Kasumi-1 (cell line): ENCODE results near the gene PGRMC2.

Experiments used
- DNase-seq, 2 experiments: peaks; one replicate each; lab custom pipeline; 2025; lab: John Stamatoyannopoulos, UW

The PGRMC2 gene

DNA sequence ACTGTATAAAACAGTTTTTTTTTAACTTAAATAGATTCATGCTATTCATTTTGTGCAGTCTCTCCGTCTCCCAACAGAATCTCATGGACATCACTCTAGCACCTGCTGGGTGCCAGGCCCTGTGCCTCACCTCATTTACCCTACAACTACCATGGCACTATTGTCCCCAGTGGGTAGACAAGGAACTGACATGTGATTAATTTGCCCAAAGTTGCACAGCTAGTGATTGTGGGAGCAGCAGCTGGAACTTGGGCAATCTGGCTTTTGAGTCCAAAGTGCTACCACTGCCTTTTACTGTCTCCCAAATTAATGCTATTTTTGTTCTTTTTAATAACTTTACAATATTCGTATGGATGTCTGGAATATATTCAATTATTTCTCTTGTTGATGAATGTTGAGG lies 11.2 kb upstream of the PGRMC2 start:
- DNase-seq: peak in 1 of 2 experiments; percentile 14

GRCh38 chr4:128298146-128298758 lies 10.6 kb upstream of the PGRMC2 start:
- no peak for DNase-seq

- DNase-seq: no peak
Measured at GRCh38 chr4:128295255-128295654, 7.6 kb upstream of the PGRMC2 start.

- DNase-seq: no peak
Measured at GRCh38 chr4:128294464-128294863, 6.9 kb upstream of the PGRMC2 start.

DNA sequence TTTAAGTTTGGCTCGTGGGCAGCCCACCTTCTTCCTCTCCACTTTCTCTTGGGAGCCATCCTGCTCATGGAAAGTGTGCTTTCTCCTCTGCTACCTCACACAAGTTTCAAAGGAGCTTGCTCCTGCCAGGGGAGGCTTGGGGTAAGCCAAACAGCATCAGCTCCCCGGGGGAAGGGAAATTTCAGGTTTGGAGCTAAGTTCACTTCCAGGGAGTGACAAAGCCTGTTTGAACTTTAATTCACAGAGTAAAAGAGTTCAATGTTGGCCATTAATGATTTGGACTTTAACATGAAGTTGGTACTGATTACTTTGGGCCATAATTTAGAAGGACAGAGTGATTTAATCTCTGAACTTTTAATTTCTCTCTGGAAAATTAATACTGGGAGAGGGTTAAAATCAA lies 4.7 kb upstream of the PGRMC2 start:
- DNase-seq: no peak

- no peak for DNase-seq
Measured at GRCh38 chr4:128291096-128291495, 3.5 kb upstream of the PGRMC2 start.

GRCh38 chr4:128290526-128290925 lies 2.9 kb upstream of the PGRMC2 start:
- no peak for DNase-seq

- DNase-seq: no peak
Measured at GRCh38 chr4:128289523-128290158, 2.0 kb upstream of the PGRMC2 start.

- peak; percentile 39 to 56 for DNase-seq
Measured at GRCh38 chr4:128288689-128289106, 1.1 kb upstream of the PGRMC2 start.

GRCh38 chr4:128287871-128288688 lies 467 bp upstream of the PGRMC2 start:
- peak; percentile 98 to 100 for DNase-seq

DNA sequence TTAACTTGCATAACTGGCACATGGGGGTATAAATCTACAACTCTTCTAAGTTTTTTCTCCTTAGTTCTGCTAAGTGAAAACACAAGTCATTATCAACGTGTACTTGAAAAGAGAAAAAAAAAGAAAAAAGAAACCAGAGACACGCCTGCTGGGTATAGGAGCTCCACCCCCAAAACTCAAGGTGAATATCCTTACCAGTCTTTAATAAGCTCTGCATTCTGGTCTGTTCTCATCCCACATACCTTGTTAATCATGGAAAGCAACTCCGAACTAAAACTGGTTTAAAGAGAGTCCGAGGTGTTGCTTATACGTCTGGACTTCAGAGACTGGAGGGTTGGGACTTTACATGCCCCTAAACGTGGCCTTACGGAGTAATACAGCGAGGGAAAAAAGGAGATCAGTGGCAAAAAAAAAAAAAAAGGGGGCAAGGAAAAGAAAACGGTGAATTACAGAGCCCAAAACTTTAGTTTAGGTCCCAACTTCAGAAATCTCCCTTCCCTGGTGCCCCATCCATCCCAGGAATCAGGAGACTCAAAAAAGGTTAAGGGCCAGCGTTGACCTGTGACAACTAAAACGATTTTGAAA lies 1.0 kb downstream of the PGRMC2 start:
- DNase-seq: peak; percentile 50 to 76

GRCh38 chr4:128285085-128285997 lies 2.3 kb downstream of the PGRMC2 start:
- no peak for DNase-seq

- no peak for DNase-seq
Measured at GRCh38 chr4:128284317-128284716, 3.3 kb downstream of the PGRMC2 start.

DNA sequence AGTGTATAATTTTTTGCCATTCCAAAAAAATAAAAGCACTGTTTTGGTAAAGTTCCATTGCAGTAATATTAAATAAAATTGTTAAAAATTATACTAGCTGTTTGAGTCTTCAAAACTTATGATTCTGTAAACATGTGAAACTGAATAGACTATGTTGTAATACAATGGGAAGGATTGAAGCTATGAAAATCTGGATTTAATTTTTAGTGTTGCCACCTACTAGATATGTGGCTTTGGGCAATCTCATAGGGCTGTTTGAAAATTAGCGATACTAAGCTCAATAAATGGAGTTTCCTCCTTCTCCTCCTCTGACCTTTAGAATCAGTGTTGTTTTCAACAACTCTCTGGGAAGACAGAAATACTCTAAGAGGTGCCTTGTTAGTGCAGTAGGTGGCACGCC lies 4.5 kb downstream of the PGRMC2 start:
- DNase-seq: no peak

- DNase-seq: no peak
Measured at GRCh38 chr4:128282516-128282915, 5.1 kb downstream of the PGRMC2 start.

DNA sequence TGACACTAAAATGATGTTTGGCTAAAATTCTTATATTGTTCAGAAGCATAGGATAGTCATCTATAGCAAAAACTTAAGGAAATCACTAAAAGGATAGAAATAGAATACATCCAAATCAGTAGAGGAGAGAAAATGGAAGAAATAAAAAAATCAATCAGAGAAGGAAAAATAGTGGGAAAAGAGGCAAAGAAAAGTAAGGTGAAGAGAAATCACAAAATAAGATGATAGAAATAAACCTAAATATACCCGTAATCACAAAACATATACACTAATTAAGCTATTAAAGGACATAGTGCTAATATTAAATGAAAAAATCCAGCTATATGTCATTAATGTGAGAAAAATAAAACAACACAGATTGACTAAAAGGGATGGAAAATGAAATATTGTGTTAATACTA lies 6.3 kb downstream of the PGRMC2 start:
- DNase-seq: no peak

DNA sequence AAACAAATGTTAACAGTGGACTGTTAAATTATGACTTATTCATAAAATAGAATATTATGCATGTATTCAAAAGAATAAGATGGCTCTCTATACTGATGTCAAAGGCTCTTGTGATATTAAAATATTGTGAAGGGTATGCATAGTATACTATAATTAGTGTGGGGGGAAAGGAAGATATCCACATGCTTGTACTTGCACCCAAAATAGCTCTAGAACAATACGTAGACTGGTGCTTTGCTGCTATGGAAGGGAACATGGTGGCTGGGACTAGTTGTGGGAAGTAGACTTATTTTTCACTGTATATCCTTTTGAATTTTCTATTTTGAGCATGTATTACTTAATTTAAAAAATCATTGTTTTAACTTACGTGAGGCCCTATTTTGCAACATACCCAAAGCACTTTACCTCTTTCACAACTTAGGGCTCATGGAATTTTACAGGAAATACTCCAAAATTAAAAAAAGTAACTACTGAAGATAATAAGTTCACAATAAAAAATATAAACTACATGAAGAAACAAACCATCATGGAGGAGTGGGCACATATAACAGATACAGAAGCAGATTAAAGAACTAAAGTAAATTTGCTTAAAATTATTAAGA lies 7.9 kb downstream of the PGRMC2 start:
- no peak for DNase-seq

GRCh38 chr4:128277856-128278255 lies 9.8 kb downstream of the PGRMC2 start:
- no peak for DNase-seq

- DNase-seq: no peak
Measured at GRCh38 chr4:128275346-128275745, 12.3 kb downstream of the PGRMC2 start.

DNA sequence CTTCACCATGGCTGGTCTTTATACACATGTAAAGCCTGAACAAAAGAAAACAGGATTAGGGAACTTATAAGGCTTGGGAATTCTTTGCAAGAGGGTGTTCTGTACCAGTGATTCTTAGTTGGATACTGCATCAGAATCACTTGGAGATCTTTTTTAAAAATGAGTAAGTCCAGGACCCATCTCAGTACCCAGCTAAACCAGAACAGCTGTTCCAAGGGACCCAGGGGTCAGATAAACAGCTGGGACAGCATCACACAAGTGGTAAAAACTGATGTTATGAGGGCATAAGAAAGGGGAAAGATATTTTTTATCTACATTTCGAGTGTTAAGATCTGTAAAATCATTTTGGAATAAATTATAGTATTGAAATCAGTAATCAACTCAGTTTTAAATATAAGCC lies 16.1 kb downstream of the PGRMC2 start:
- no peak for DNase-seq

DNA sequence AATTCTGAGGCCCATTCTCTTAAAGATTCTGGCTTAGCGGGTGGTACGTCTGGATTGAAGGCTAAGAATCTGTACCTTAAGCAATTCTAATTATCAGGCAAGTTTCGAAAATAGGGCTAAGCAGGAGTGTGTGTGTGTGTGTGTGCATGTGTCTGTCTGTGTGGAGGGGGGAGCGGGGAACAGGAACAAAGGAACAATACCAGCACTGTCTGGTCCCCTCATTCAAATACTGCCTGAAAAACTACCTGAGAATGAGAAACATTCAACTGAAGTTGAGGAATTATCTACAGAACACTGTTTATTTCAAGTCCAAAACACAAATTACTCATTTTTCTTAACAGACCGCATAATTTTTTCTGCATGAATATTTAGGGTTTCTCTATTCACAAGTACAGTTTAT lies 18.6 kb downstream of the PGRMC2 start:
- no peak for DNase-seq
